ENCODE results near the gene TFF3.

The TFF3 gene

GRCh38 chr21:42311816-42312625 is 3.2 kb downstream of the TFF3 start:
- TF ChIP-seq ZFX (IDR thresholded peaks at IDR 0.05), result no peak
- no peak for TF ChIP-seq CTCF (conservative IDR thresholded peaks at IDR 0.05)
- H3K27ac ChIP-seq, result no peak overlapping the region

- no peak overlapping the region for H3K27ac ChIP-seq
- TF ChIP-seq ZFX (IDR thresholded peaks at IDR 0.05) (no peak), CTCF (conservative IDR thresholded peaks at IDR 0.05) (no peak)
Measured at GRCh38 chr21:42311160-42311559, 4.0 kb downstream of the TFF3 start.

- H3K27ac ChIP-seq, result no peak overlapping the region
- TF ChIP-seq CTCF (conservative IDR thresholded peaks at IDR 0.05), result no peak
- TF ChIP-seq ZFX (IDR thresholded peaks at IDR 0.05), result no peak
Measured at GRCh38 chr21:42310411-42311001, 4.7 kb downstream of the TFF3 start.

GRCh38 chr21:42309753-42310213 is 5.4 kb downstream of the TFF3 start:
- TF ChIP-seq CTCF (conservative IDR thresholded peaks at IDR 0.05), result peak; percentile 89
- TF ChIP-seq ZFX (IDR thresholded peaks at IDR 0.05), result no peak
- no peak overlapping the region for H3K27ac ChIP-seq

- H3K27ac ChIP-seq, result no peak overlapping the region
Measured at GRCh38 chr21:42308914-42309752, 6.1 kb downstream of the TFF3 start.

GRCh38 chr21:42308161-42308913 is 6.9 kb downstream of the TFF3 start:
- TF ChIP-seq ZFX (IDR thresholded peaks at IDR 0.05) (no peak), CTCF (conservative IDR thresholded peaks at IDR 0.05) (no peak)
- no peak overlapping the region for H3K27ac ChIP-seq

More at GRCh38 chr21:42308914-42309752, 6.1 kb downstream of the TFF3 start:
- TF ChIP-seq ZFX (IDR thresholded peaks at IDR 0.05) (no peak), CTCF (conservative IDR thresholded peaks at IDR 0.05) (no peak)

Data from C4-2B (cell line).